Panc1 (cell line): ENCODE results near the gene SMAD6. TPM values are rescaled to one million over a fixed set of nuclear protein-coding genes. Genes with fewer than 3 reads are reported as not detected.

ENCODE experiments used
- ATAC-seq: fragments of 200-7000 bp; cut with Tn5 transposase; 2 replicates; pipeline ENCODE4 v1.9.1; 2020; ENCODE audit warnings: mild to moderate bottlenecking, moderate library complexity
- BruUV-seq: library from RNA; stranded (reverse); fragments of 400-500 nt; replicated peaks from 2 replicates; lab custom pipeline; 2021; lab: Mats Ljungman, UMichigan
- CTCF ChIA-PET: fragments of 300-600 bp; sonication (Branson Sonifier 250); formaldehyde crosslinking; loops from one replicate; lab custom pipeline; 2022; ENCODE audit warnings: antibody characterized with exemption; lab: Charles Lee
- POLR2A ChIA-PET: fragments of 300-600 bp; sonication (Branson Sonifier 250); formaldehyde crosslinking; loops from one replicate; lab custom pipeline; 2022; ENCODE audit warnings: antibody characterized with exemption; lab: Charles Lee
- DNase-seq: peaks from one replicate; pipeline ENCODE4 v3.0.0-alpha.2; 2010; ENCODE audit warnings: low read depth, low spot score
- H3K27ac ChIP-seq: 2 replicates; pipeline ENCODE4 v1.5.1; 2011; ENCODE audit warnings: mild to moderate bottlenecking, low read length, inconsistent platforms
- H3K27me3 ChIP-seq: fragments of 200-500 bp; sonication (Bioruptor generic); 2 replicates; pipeline ENCODE4 v1.6.0; 2014; ENCODE audit warnings: low read length, inconsistent platforms; ENCODE audit not compliant: control insufficient read depth, insufficient read depth
- H3K36me3 ChIP-seq: fragments of 200-500 bp; sonication (Bioruptor generic); 2 replicates; pipeline ENCODE4 v1.5.1; 2014; ENCODE audit warnings: inconsistent platforms, mild to moderate bottlenecking, low read length, moderate library complexity; ENCODE audit not compliant: control insufficient read depth, insufficient read depth
- H3K4me1 ChIP-seq: 2 replicates; pipeline ENCODE4 v1.5.1; 2011; ENCODE audit warnings: inconsistent platforms, mild to moderate bottlenecking, low read length, moderate library complexity; ENCODE audit not compliant: control insufficient read depth, insufficient read depth
- H3K4me3 ChIP-seq, 2 experiments: 2 replicates each; pipeline ENCODE4 v1.5.1; 2011 to 2012; ENCODE audit warnings: low read depth in 2 of 2, low read length in 2 of 2, mild to moderate bottlenecking in 2 of 2, inconsistent platforms in 1 of 2, moderate library complexity in 1 of 2
- H3K9me3 ChIP-seq: fragments of 200-500 bp; sonication (Bioruptor generic); 2 replicates; pipeline ENCODE4 v1.5.1; 2014; ENCODE audit warnings: low read depth, mild to moderate bottlenecking, inconsistent platforms, low read length, moderate library complexity; ENCODE audit not compliant: control insufficient read depth, insufficient read depth
- CTCF ChIP-seq: fragments of 450-650 bp; IDR thresholded peaks from 2 replicates; pipeline ENCODE4 v1.5.1; 2017; ENCODE audit warnings: mild to moderate bottlenecking
- POLR2AphosphoS5 ChIP-seq: IDR thresholded peaks from 2 replicates; pipeline ENCODE4 v1.6.1; 2012; ENCODE audit warnings: mild to moderate bottlenecking, low read depth, low read length, moderate library complexity
- REST ChIP-seq, 2 experiments: IDR thresholded peaks; 2 replicates each; pipeline ENCODE4 v1.6.1; 2011 to 2012; ENCODE audit warnings: low read depth in 2 of 2, control low read depth in 1 of 2, low read length in 1 of 2, mild to moderate bottlenecking in 1 of 2, moderate library complexity in 1 of 2; ENCODE audit not compliant: insufficient read depth in 1 of 2
- SIN3A ChIP-seq: IDR thresholded peaks from 2 replicates; pipeline ENCODE4 v1.6.1; 2012; ENCODE audit warnings: low read depth, mild to moderate bottlenecking, low read length, moderate library complexity, borderline replicate concordance; ENCODE audit not compliant: insufficient read depth
- TCF7L2 ChIP-seq: IDR thresholded peaks from 2 replicates; pipeline ENCODE4 v1.6.1; 2011; ENCODE audit warnings: mild to moderate bottlenecking, low read depth, low read length, inconsistent platforms
- in situ Hi-C: cut with HindIII; loops from 2 replicates; pipeline ENCODE4 v1.10.0; 2016; ENCODE audit warnings: low sequenced_read_pairs, low pct_unique_long_range_greater_than_20kb
- intact Hi-C: fragments of 100-400 bp; cut with micrococcal nuclease; formaldehyde crosslinking; loops from one replicate; pipeline ENCODE4 v1.10.0; 2022; ENCODE audit not compliant: unreplicated experiment
- total RNA-seq: library from RNA; stranded (reverse); gene quantifications from one replicate; pipeline ENCODE4 v1.2.1, GENCODE V29; 2021; ENCODE audit not compliant: unreplicated experiment

SMAD6 gene
- total RNA-seq, 1 experiment from 2014 or later: 45.9 TPM

- BruUV-seq: no TSS peak
- TF ChIP-seq REST (IDR thresholded peaks at IDR 0.05; ENCODE audit: insufficient read depth in 1 of 2, low read depth in 2 of 2, low read length in 1 of 2) (no peak), CTCF (no peak), SIN3A (no peak)
- no peak for ATAC-seq
- Histone ChIP-seq H3K4me3 (no peak overlapping the region), H3K36me3 (no peaks in the 10 kb centered on the region), H3K4me1 (peaks cover 58% of the 10 kb centered on the region), H3K27ac (peak overlapping the region; percentile 54; the same call in 1 of the 2 replicates), H3K27me3 (no peaks in the 10 kb centered on the region), H3K9me3 (no peaks in the 10 kb centered on the region)
- in situ Hi-C loops: no loop called here
- CTCF ChIA-PET: no interaction called here
- DNase-seq: no peak
- POLR2A ChIA-PET: no interaction called here
- intact Hi-C loops: no loop called here
Measured at GRCh38 chr15:66733976-66734375, 31.9 kb downstream of the SMAD6 start.

- Histone ChIP-seq H3K9me3 (no peaks in the 10 kb centered on the region), H3K27ac (no peak overlapping the region), H3K27me3 (no peaks in the 10 kb centered on the region), H3K4me1 (peaks cover 57% of the 10 kb centered on the region), H3K36me3 (no peaks in the 10 kb centered on the region), H3K4me3 (no peak overlapping the region)
- ChIA-PET POLR2A (interaction anchor here (0.6 kb wide), 2 partner anchors 55 to 193 kb away, joined by 3 to 4 read pairs; no protein-coding TSS in a partner anchor), CTCF (no interaction called here)
- DNase-seq (no peak), ATAC-seq (no peak)
- TF ChIP-seq TCF7L2: no peak
- TF ChIP-seq POLR2AphosphoS5: no peak
- TF ChIP-seq SIN3A: no peak
- no peak for TF ChIP-seq REST (IDR thresholded peaks at IDR 0.05; ENCODE audit: insufficient read depth in 1 of 2, low read depth in 2 of 2, low read length in 1 of 2)
- no peak for TF ChIP-seq CTCF
- BruUV-seq: TSS peak; percentile 9
- intact Hi-C loops (no loop called here), in situ Hi-C loops (no loop called here)
Measured at GRCh38 chr15:66734961-66735908, 33.2 kb downstream of the SMAD6 start.
